ENCODE results near the gene FARP2. TPM values are rescaled to one million over a fixed set of nuclear protein-coding genes. Genes with fewer than 3 reads are reported as not detected.

FARP2 gene
- total RNA-seq, 1 donor from 2014 or later: 67.7 TPM

DNA sequence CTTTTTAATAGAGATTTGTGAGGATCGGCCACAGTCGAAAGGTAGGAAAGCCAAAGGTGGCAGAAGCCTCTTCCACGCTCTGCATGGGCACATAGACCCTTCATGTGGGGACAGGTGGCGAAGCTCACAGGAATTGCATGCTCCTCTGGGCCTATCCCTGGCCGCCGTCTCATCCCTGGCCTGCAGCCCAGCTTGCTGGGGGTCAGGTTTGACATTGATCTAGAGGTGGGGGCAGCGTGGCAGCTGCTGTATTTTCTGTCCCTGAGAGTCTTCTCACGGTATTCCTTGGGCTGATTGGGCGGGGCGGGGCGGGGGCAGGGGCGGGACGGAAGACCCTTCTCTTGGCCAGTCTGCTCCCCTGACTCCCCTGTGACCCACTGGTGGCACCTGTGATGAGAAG lies 103.4 kb downstream of the FARP2 start:
- H3K9me3 Mint-ChIP-seq (ENCODE audit: unreplicated experiment): no peaks in the 10 kb centered on the region

GRCh38 chr2:241460631-241461030 lies 104.5 kb downstream of the FARP2 start:
- H3K4me3 Mint-ChIP-seq (ENCODE audit: unreplicated experiment): no peak overlapping the region
- H3K27ac Mint-ChIP-seq (ENCODE audit: unreplicated experiment): no peak overlapping the region
- no peak for DNase-seq
- no peaks in the 10 kb centered on the region for H3K9me3 Mint-ChIP-seq (ENCODE audit: unreplicated experiment)
- H3K27me3 Mint-ChIP-seq (ENCODE audit: unreplicated experiment): peaks cover 7% of the 10 kb centered on the region
- no peak for TF ChIP-seq CTCF (IDR thresholded peaks at IDR 0.05; ENCODE audit: partially characterized antibody, unreplicated experiment)
- H3K36me3 Mint-ChIP-seq (ENCODE audit: unreplicated experiment): no peaks in the 10 kb centered on the region
- no peaks in the 10 kb centered on the region for H3K4me1 Mint-ChIP-seq (ENCODE audit: low read depth, unreplicated experiment)

More for the DNA sequence above, 103.4 kb downstream of the FARP2 start:
- DNase-seq: no peak
- Mint-ChIP-seq H3K4me1 (ENCODE audit: low read depth, unreplicated experiment) (no peaks in the 10 kb centered on the region), H3K27me3 (ENCODE audit: unreplicated experiment) (peaks cover 7% of the 10 kb centered on the region), H3K4me3 (ENCODE audit: unreplicated experiment) (no peak overlapping the region), H3K27ac (ENCODE audit: unreplicated experiment) (no peak overlapping the region), H3K36me3 (ENCODE audit: unreplicated experiment) (no peaks in the 10 kb centered on the region)
- no peak for TF ChIP-seq CTCF (IDR thresholded peaks at IDR 0.05; ENCODE audit: partially characterized antibody, unreplicated experiment)

DNA sequence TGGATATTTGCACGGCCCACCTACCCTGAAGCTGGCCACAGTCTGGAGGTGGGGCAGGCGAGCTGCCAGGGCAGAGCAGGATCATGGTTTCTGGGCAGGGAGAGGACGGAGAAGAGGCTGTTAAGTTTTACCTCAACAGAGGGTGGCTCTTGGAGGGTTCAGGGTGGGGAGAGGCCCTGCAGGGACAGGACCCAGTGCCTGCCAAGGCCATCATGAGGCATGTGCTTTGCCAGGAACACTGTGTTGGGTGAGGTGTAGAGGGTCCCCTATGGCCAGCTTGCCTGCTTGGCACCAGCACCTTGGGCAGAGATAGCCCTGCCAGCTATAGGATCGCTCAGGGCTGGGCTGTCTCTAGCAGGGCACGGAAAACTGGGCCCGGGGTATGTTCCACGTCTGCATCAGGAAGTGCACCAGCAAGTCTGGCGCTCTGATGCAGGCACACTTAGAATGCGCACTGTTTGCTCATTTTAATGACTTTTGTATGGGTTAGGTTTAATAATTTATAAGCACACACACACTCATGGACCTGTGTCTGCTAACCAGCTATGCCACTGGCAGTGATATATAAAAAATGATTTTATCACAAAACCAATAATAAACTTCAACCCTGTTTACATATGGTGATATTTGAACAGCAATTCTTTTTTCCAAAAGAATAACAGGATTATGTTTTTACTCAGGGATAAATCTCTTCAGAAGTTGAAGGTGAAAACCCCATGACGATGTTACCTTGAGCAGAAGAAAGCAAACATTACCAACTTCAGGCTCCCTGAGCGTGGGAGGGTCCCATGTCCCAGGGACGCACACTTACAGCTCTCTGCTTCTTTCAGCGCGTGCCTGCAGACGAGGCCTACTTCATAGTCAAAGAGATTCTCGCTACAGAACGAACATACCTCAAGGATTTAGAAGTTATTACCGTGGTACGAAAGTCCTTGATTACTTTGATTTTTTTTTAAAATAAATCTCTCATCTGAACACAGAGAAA lies 105.9 kb downstream of the FARP2 start:
- Mint-ChIP-seq H3K36me3 (ENCODE audit: unreplicated experiment) (no peaks in the 10 kb centered on the region), H3K4me3 (ENCODE audit: unreplicated experiment) (no peak overlapping the region), H3K27ac (ENCODE audit: unreplicated experiment) (no peak overlapping the region), H3K4me1 (ENCODE audit: low read depth, unreplicated experiment) (no peaks in the 10 kb centered on the region), H3K9me3 (ENCODE audit: unreplicated experiment) (no peaks in the 10 kb centered on the region), H3K27me3 (ENCODE audit: unreplicated experiment) (peaks cover 5% of the 10 kb centered on the region)
- TF ChIP-seq CTCF (IDR thresholded peaks at IDR 0.05; ENCODE audit: partially characterized antibody, unreplicated experiment): no peak
- no peak for DNase-seq

- Mint-ChIP-seq H3K4me3 (ENCODE audit: unreplicated experiment) (no peak overlapping the region), H3K36me3 (ENCODE audit: unreplicated experiment) (no peaks in the 10 kb centered on the region), H3K27ac (ENCODE audit: unreplicated experiment) (no peak overlapping the region), H3K27me3 (ENCODE audit: unreplicated experiment) (peaks cover 3% of the 10 kb centered on the region), H3K4me1 (ENCODE audit: low read depth, unreplicated experiment) (no peaks in the 10 kb centered on the region), H3K9me3 (ENCODE audit: unreplicated experiment) (no peaks in the 10 kb centered on the region)
- no peak for TF ChIP-seq CTCF (IDR thresholded peaks at IDR 0.05; ENCODE audit: partially characterized antibody, unreplicated experiment)
- no peak for DNase-seq
Observed at GRCh38 chr2:241463276-241464135, 107.4 kb downstream of the FARP2 start.
